Testis (tissue), 3 donors: Measurements from ENCODE around the gene RCN1. TPM values are rescaled to one million over a fixed set of nuclear protein-coding genes. Genes with fewer than 3 reads are reported as not detected.
"Not testable (repeated sequence)": the region's sequence is repeated elsewhere in the genome, so short reads cannot be mapped to it uniquely, and the experiment has no call there.

Experiments used
- DNase-seq: peaks from one replicate; pipeline ENCODE4 v3.0.0-alpha.2; 2019
- H3K27ac ChIP-seq, 2 donors: fragments of 200-600 bp; sonication (generic); one replicate each; pipeline ENCODE4 v1.5.1; 2019
- H3K27me3 ChIP-seq: fragments of 200-600 bp; sonication (generic); one replicate; pipeline ENCODE4 v1.5.1; 2019
- H3K36me3 ChIP-seq: fragments of 200-600 bp; sonication (generic); one replicate; pipeline ENCODE4 v1.5.1; 2017; ENCODE audit warnings: low read depth; ENCODE audit errors: missing control alignments
- H3K4me1 ChIP-seq: fragments of 200-600 bp; sonication (generic); one replicate; pipeline ENCODE4 v1.5.1; 2019
- H3K4me3 ChIP-seq, 2 donors: fragments of 200-600 bp; sonication (generic); one replicate each; pipeline ENCODE4 v1.5.1; 2017 to 2019
- H3K9me3 ChIP-seq: fragments of 200-600 bp; sonication (generic); one replicate; pipeline ENCODE4 v1.5.1; 2017
- CTCF ChIP-seq, 3 experiments: fragments of 450-650 bp in 2 of 3; fragments of 200-600 bp in 1 of 3; sonication (generic) in 1 of 3; IDR thresholded peaks; one replicate each; pipeline ENCODE4 v1.5.1; 2016 to 2019; ENCODE audit warnings: antibody characterized with exemption in 3 of 3, mild to moderate bottlenecking in 2 of 3, moderate library complexity in 1 of 3
- POLR2A ChIP-seq: fragments of 450-650 bp; IDR thresholded peaks from one replicate; pipeline ENCODE4 v1.6.1; 2017; ENCODE audit warnings: antibody characterized with exemption, mild to moderate bottlenecking, moderate library complexity
- WGBS, 2 donors: methylation state at CpG; one replicate each; pipeline ENCODE4 v1.1.5; 2018; 5-methylcytosine and 5-hydroxymethylcytosine counted together
- intact Hi-C: fragments of 100-400 bp; cut with DNase I; formaldehyde crosslinking; loops from one replicate; pipeline ENCODE4 v1.15.1; 2023; ENCODE audit warnings: low total_unique reads
- polyA plus RNA-seq: library from polyadenylated mRNA; stranded (reverse); fragments of 350-450 nt; fragmentation: Illumina TruSeq; extraction: RNeasy Lipid Tissue Mini Kit (QIAGEN cat#74804); gene quantifications from one replicate; pipeline ENCODE4 v1.2.3, GENCODE V29; 2014; ENCODE audit warnings: low read depth, low replicate concordance; ENCODE audit not compliant: insufficient read depth
- total RNA-seq, 2 donors: library from RNA; depleted of rRNA; stranded (reverse); fragments of >200 nt; gene quantifications; one replicate each; pipeline ENCODE4 v1.2.3, GENCODE V29; 2016

RCN1 gene
- total and polyA plus RNA-seq, 3 donors from 2014 or later = 44.4 to 82.6 (median 47.3) TPM

GRCh38 chr11:32059686-32060462 lies 31.0 kb upstream of the RCN1 start:
- Histone ChIP-seq H3K27me3 (no peaks in the 10 kb centered on the region), H3K27ac (no peak overlapping the region), H3K36me3 (no peaks in the 10 kb centered on the region), H3K4me3 (no peak overlapping the region), H3K4me1 (no peaks in the 10 kb centered on the region), H3K9me3 (no peaks in the 10 kb centered on the region)
- DNase-seq = no peak
- TF ChIP-seq POLR2A (no peak), CTCF (IDR thresholded peaks at IDR 0.05) (no peak)
- intact Hi-C loops = no loop called here
- 69 to 78% methylated on average over 6 of the region's 6 CpGs for WGBS, 2 donors

GRCh38 chr11:32062540-32062939 lies 28.3 kb upstream of the RCN1 start:
- intact Hi-C loops = no loop called here
- H3K27me3 ChIP-seq = no peaks in the 10 kb centered on the region
- H3K4me1 ChIP-seq = no peaks in the 10 kb centered on the region
- DNase-seq = no peak
- H3K4me3 ChIP-seq = no peak overlapping the region
- TF ChIP-seq CTCF (IDR thresholded peaks at IDR 0.05) (no peak), POLR2A (no peak)
- 67 to 96% methylated on average over 3 of the region's 3 CpGs for WGBS, 2 donors
- H3K36me3 ChIP-seq = no peaks in the 10 kb centered on the region
- H3K27ac ChIP-seq = no peak overlapping the region
- H3K9me3 ChIP-seq = no peaks in the 10 kb centered on the region

GRCh38 chr11:32063031-32063430 lies 27.8 kb upstream of the RCN1 start:
- 91 to 92% methylated on average over 3 of the region's 3 CpGs for WGBS, 2 donors
- H3K27ac ChIP-seq, H3K27me3 ChIP-seq, H3K9me3 ChIP-seq, DNase-seq, H3K4me1 ChIP-seq, H3K4me3 ChIP-seq, H3K36me3 ChIP-seq, intact Hi-C loops: not testable (repeated sequence)

GRCh38 chr11:32065865-32066629 lies 24.8 kb upstream of the RCN1 start:
- H3K27ac ChIP-seq = no peak overlapping the region
- no peak overlapping the region for H3K4me3 ChIP-seq
- H3K9me3 ChIP-seq = no peaks in the 10 kb centered on the region
- no peaks in the 10 kb centered on the region for H3K36me3 ChIP-seq
- TF ChIP-seq POLR2A (no peak), CTCF (IDR thresholded peaks at IDR 0.05) (no peak)
- no peaks in the 10 kb centered on the region for H3K27me3 ChIP-seq
- no peaks in the 10 kb centered on the region for H3K4me1 ChIP-seq
- 84 to 92% methylated on average over 8 of the region's 8 CpGs for WGBS, 2 donors
- intact Hi-C loops = no loop called here
- no peak for DNase-seq

- 71 to 81% methylated on average over 13 of the region's 13 CpGs for WGBS, 2 donors
- H3K9me3 ChIP-seq = no peaks in the 10 kb centered on the region
- no peak for TF ChIP-seq POLR2A
- TF ChIP-seq CTCF (IDR thresholded peaks at IDR 0.05) = no peak
- no peak for DNase-seq
- no peaks in the 10 kb centered on the region for H3K4me1 ChIP-seq
- H3K27ac ChIP-seq = no peak overlapping the region
- no peak overlapping the region for H3K4me3 ChIP-seq
- H3K36me3 ChIP-seq = no peaks in the 10 kb centered on the region
- H3K27me3 ChIP-seq = no peaks in the 10 kb centered on the region
- intact Hi-C loops = no loop called here
Observed at GRCh38 chr11:32068134-32068870, 22.6 kb upstream of the RCN1 start.
